B cell (primary cell): ENCODE data around the gene AKT3. TPM values are rescaled to one million over a fixed set of nuclear protein-coding genes. Genes with fewer than 3 reads are reported as not detected.

Source experiments
- ATAC-seq: fragments of 200-7000 bp; cut with Tn5 transposase; one replicate; pipeline ENCODE4 v1.10.0; 2021; ENCODE audit warnings: low read depth, mild to moderate bottlenecking, moderate number of reproducible peaks, moderate library complexity
- CTCF ChIA-PET: fragments of 350-600 bp; sonication (Branson Sonifier 250); formaldehyde crosslinking; loops from one replicate; lab custom pipeline; 2021; ENCODE audit warnings: antibody characterized with exemption, inconsistent platforms; lab: Charles Lee
- POLR2A ChIA-PET: fragments of 350-600 bp; sonication (Branson Sonifier 250); formaldehyde crosslinking; loops from one replicate; lab custom pipeline; 2021; ENCODE audit warnings: antibody characterized with exemption; lab: Charles Lee
- DNase-seq: peaks from one replicate; pipeline ENCODE4 v3.0.0; 2013
- H2AFZ ChIP-seq: 2 replicates; pipeline ENCODE4 v1.6.1; 2012; ENCODE audit warnings: mild to moderate bottlenecking, low read depth, low read length; ENCODE audit not compliant: insufficient read depth, poor library complexity, severe bottlenecking
- H3K27ac ChIP-seq, 2 donors: 1 replicate in 1 of 2; 2 replicates in 1 of 2; pipeline ENCODE4 v1.5.1; 2012 to 2013; ENCODE audit warnings: low read length in 2 of 2, mild to moderate bottlenecking in 2 of 2, moderate library complexity in 1 of 2
- H3K27me3 ChIP-seq, 4 experiments: fragments of 200-600 bp in 1 of 4; sonication (generic) in 1 of 4; replicated peaks in 1 of 4; 1 replicate in 2 of 4; 2 replicates in 2 of 4; pipeline versions ENCODE4 v1.6.1 to v1.7.0; 2013 to 2016; ENCODE audit warnings: low read length in 3 of 4, mild to moderate bottlenecking in 2 of 4, mixed read lengths in 1 of 4, moderate library complexity in 1 of 4; ENCODE audit not compliant: insufficient read depth in 4 of 4, control insufficient read depth in 3 of 4; ENCODE audit errors: control extremely low read depth in 1 of 4
- H3K36me3 ChIP-seq, 2 experiments: replicated peaks in 1 of 2; 1 replicate in 1 of 2; 2 replicates in 1 of 2; pipeline versions ENCODE4 v1.6.1 to v1.7.1; 2013; ENCODE audit warnings: low read length in 1 of 2; ENCODE audit not compliant: insufficient read depth in 2 of 2, control insufficient read depth in 1 of 2; ENCODE audit errors: control extremely low read depth in 1 of 2, extremely low read depth in 1 of 2
- H3K4me1 ChIP-seq, 2 donors: fragments of 200-600 bp in 1 of 2; sonication (generic) in 1 of 2; 1 replicate in 1 of 2; 2 replicates in 1 of 2; pipeline versions ENCODE4 v1.5.1 to v1.6.1; 2013 to 2017; ENCODE audit warnings: low read length in 2 of 2; ENCODE audit not compliant: control insufficient read depth in 2 of 2, insufficient read depth in 2 of 2
- H3K4me2 ChIP-seq: replicated peaks from 2 replicates; pipeline ENCODE3; 2012; ENCODE audit warnings: mild to moderate bottlenecking, low read depth, low read length; ENCODE audit not compliant: poor library complexity, severe bottlenecking
- H3K4me3 ChIP-seq, 5 experiments: fragments of 200-600 bp in 1 of 5; sonication (generic) in 1 of 5; 1 replicate in 3 of 5; 2 replicates in 2 of 5; pipeline versions ENCODE4 v1.5.1 to v1.7.0; 2011 to 2016; ENCODE audit warnings: low read length in 4 of 5, mild to moderate bottlenecking in 4 of 5, low read depth in 2 of 5, control low read depth in 1 of 5, moderate library complexity in 1 of 5; ENCODE audit not compliant: insufficient read depth in 1 of 5; ENCODE audit errors: control extremely low read depth in 1 of 5, extremely low read depth in 1 of 5
- H3K79me2 ChIP-seq: fragments of 200-600 bp; sonication (generic); one replicate; pipeline ENCODE4 v1.6.0; 2016; ENCODE audit warnings: low read length; ENCODE audit not compliant: control insufficient read depth, insufficient read depth
- H3K9ac ChIP-seq: fragments of 200-600 bp; sonication (generic); 2 replicates; pipeline ENCODE4 v1.6.1; 2017; ENCODE audit warnings: mild to moderate bottlenecking, low read length, moderate library complexity
- H3K9me3 ChIP-seq, 3 donors: one replicate each; pipeline versions ENCODE4 v1.6.1 to v1.7.1; 2013; ENCODE audit warnings: low read length in 2 of 3; ENCODE audit not compliant: control insufficient read depth in 2 of 3, insufficient read depth in 1 of 3; ENCODE audit errors: control extremely low read depth in 1 of 3
- H4K20me1 ChIP-seq: 2 replicates; pipeline ENCODE4 v1.6.0; 2012; ENCODE audit warnings: mild to moderate bottlenecking, low read length; ENCODE audit not compliant: insufficient read depth, control insufficient read depth, poor library complexity, severe bottlenecking
- H3K27ac Mint-ChIP-seq: one replicate; pipeline ENCODE4 v1.8.0; 2021; ENCODE audit warnings: mixed read lengths
- H3K27me3 Mint-ChIP-seq: one replicate; pipeline ENCODE4 v1.8.0; 2021; ENCODE audit warnings: mixed read lengths
- H3K4me1 Mint-ChIP-seq: one replicate; pipeline ENCODE4 v1.8.0; 2021; ENCODE audit warnings: mixed read lengths
- H3K4me3 Mint-ChIP-seq: one replicate; pipeline ENCODE4 v1.8.0; 2021; ENCODE audit warnings: mixed read lengths
- H3K9me3 Mint-ChIP-seq: one replicate; pipeline ENCODE4 v1.8.0; 2022; ENCODE audit warnings: mixed read lengths; ENCODE audit not compliant: insufficient read depth
- EZH2 ChIP-seq: IDR thresholded peaks from 2 replicates; pipeline ENCODE4 v1.6.1; 2012; ENCODE audit warnings: borderline replicate concordance, low read depth, mild to moderate bottlenecking, moderate library complexity, low read length; ENCODE audit not compliant: insufficient read depth, poor library complexity, severe bottlenecking
- WGBS: methylation state at CpG from one replicate; pipeline ENCODE4 v1.1.5; 2013; ENCODE audit warnings: missing lambda C conversion rate; ENCODE audit not compliant: insufficient coverage; 5-methylcytosine and 5-hydroxymethylcytosine counted together
- intact Hi-C: fragments of 100-400 bp; cut with micrococcal nuclease; formaldehyde crosslinking; loops from one replicate; pipeline ENCODE4 v1.10.0; 2022
- polyA plus RNA-seq: library from polyadenylated mRNA; depleted of rRNA; stranded (reverse); fragments of >200 nt; gene quantifications from 2 replicates; pipeline ENCODE4 v1.2.3, GENCODE V29; 2012
- total RNA-seq, 2 donors: library from RNA; stranded (reverse); fragments of 120-200 nt in 1 of 2; gene quantifications; 1 replicate in 1 of 2; 2 replicates in 1 of 2; pipeline versions ENCODE4 v1.2.3 to v1.2.4, GENCODE V29; 2013 to 2022
- TF ChIP-seq, protein P1 (sequence below): fragments of 200-600 bp; IDR thresholded peaks from one replicate; pipeline ENCODE4 v1.8.0; 2022; ENCODE audit warnings: antibody characterized with exemption, mild to moderate bottlenecking

The AKT3 gene
- total and polyA plus RNA-seq, 2 donors (not counting 1 experiment from before 2014, with no cell fraction given), result 4.4 to 148 TPM

DNA sequence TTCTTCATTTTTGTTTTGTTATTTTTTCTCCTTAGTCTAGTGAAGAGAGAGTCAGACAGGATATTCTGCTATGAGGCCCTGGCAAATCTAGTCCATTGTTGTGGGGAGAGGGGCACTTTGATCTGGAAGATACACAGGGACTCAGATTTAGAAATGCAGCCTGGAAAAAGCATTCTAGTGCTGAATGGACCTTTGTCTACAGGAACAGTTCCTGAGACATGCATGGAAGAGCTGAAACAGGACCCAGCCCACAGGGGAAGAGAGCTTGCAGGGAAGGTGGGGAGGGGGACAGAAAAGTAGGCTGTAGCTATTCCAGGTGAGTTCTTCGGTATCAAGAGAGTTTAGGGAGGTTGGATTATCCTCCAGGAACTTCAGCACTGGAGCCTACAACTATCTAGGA lies 98.5 kb downstream of the AKT3 start:
- Histone ChIP-seq H3K4me1 (no peaks in the 10 kb centered on the region), H3K27me3 (no peaks in the 10 kb centered on the region), H3K79me2 (no peaks in the 10 kb centered on the region), H3K9me3 (no peaks in the 10 kb centered on the region), H3K4me2 (no peak overlapping the region), H2AFZ (no peak overlapping the region), H3K36me3 (peaks cover 0 to 2% of the 10 kb centered on the region in 2 experiments), H3K27ac (no peak overlapping the region), H3K9ac (no peak overlapping the region), H4K20me1 (no peaks in the 10 kb centered on the region), H3K4me3 (no peak overlapping the region)
- no CpG with 5 or more reads among the region's 1 CpG for WGBS
- ATAC-seq, result no peak
- DNase-seq, result no peak
- CTCF ChIA-PET, result interaction anchor here (1.2 to 4.8 kb wide), 6 partner anchors 9 to 548 kb away, joined by 3 to 43 read pairs (median 13); no protein-coding TSS in a partner anchor
- Mint-ChIP-seq H3K4me3 (no peak overlapping the region), H3K27me3 (no peaks in the 10 kb centered on the region), H3K9me3 (no peaks in the 10 kb centered on the region), H3K27ac (peak overlapping the region; percentile 16), H3K4me1 (peaks cover 1% of the 10 kb centered on the region)
- intact Hi-C loops, result no loop called here
- POLR2A ChIA-PET, result interaction anchor here (0.6 kb wide), 1 partner anchor 862 kb away, joined by 3 read pairs; no protein-coding TSS in a partner anchor
- TF ChIP-seq, protein P1, sequence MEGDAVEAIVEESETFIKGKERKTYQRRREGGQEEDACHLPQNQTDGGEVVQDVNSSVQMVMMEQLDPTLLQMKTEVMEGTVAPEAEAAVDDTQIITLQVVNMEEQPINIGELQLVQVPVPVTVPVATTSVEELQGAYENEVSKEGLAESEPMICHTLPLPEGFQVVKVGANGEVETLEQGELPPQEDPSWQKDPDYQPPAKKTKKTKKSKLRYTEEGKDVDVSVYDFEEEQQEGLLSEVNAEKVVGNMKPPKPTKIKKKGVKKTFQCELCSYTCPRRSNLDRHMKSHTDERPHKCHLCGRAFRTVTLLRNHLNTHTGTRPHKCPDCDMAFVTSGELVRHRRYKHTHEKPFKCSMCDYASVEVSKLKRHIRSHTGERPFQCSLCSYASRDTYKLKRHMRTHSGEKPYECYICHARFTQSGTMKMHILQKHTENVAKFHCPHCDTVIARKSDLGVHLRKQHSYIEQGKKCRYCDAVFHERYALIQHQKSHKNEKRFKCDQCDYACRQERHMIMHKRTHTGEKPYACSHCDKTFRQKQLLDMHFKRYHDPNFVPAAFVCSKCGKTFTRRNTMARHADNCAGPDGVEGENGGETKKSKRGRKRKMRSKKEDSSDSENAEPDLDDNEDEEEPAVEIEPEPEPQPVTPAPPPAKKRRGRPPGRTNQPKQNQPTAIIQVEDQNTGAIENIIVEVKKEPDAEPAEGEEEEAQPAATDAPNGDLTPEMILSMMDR, result no peak
- no peak for TF ChIP-seq EZH2

DNA sequence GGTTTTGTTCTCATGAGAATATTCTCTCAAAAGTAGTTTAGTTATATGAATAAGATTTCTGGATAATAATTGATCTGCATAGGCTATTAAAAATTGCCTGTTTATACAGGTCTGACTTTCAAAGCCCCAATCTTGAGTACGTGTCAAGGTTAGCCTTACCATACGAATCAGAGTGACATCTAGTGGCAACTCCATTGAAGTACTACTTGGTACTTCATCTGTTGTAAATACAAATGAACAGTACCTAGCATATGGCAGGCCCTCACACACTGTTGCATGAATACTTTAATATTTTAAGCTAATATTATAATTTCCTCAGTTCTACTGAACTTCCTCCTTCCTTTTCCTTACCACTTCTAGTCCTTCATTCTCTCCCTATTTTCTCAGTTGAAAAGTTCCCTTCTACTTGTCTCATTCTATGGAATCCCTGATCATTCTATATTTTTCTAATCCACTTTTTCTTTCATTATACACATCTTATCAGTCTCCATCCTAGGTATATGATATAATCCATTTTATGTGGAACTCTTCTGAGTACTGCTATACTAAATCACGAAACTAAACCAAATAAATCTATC lies 101.2 kb downstream of the AKT3 start:
- H3K9me3 ChIP-seq, result no peaks in the 10 kb centered on the region
- H3K27ac Mint-ChIP-seq, result no peak overlapping the region
- no peaks in the 10 kb centered on the region for H4K20me1 ChIP-seq
- DNase-seq (peak; percentile 73), ATAC-seq (peak; percentile 93)
- no peak overlapping the region for H3K4me2 ChIP-seq
- ChIA-PET CTCF (interaction anchor here (0.6 to 4.8 kb wide), 9 partner anchors 9 to 523 kb away, joined by 3 to 43 read pairs (median 5); no protein-coding TSS in a partner anchor), POLR2A (no interaction called here)
- no peak overlapping the region for H3K27ac ChIP-seq
- WGBS, result no CpG with 5 or more reads among the region's 3 CpGs
- peaks cover 0 to 2% of the 10 kb centered on the region in 2 experiments for H3K36me3 ChIP-seq
- H3K27me3 ChIP-seq, result no peaks in the 10 kb centered on the region
- no peaks in the 10 kb centered on the region for H3K79me2 ChIP-seq
- no peak overlapping the region for H3K4me3 ChIP-seq
- no peak overlapping the region for H3K4me3 Mint-ChIP-seq
- no peaks in the 10 kb centered on the region for H3K4me1 ChIP-seq
- intact Hi-C loops, result loop anchor here (1.0 kb wide), 4 partner anchors 21 to 525 kb away; no protein-coding TSS in a partner anchor
- no peak overlapping the region for H3K9ac ChIP-seq
- H3K27me3 Mint-ChIP-seq, result no peaks in the 10 kb centered on the region
- H2AFZ ChIP-seq, result no peak overlapping the region
- no peaks in the 10 kb centered on the region for H3K9me3 Mint-ChIP-seq
- TF ChIP-seq, protein P1, result peak; percentile 94
- TF ChIP-seq EZH2, result no peak
- peaks cover 1% of the 10 kb centered on the region for H3K4me1 Mint-ChIP-seq
